PC-3 (cell line): ENCODE results near the gene ABITRAM. TPM values are rescaled to one million over a fixed set of nuclear protein-coding genes. Genes with fewer than 3 reads are reported as not detected.

Experiments used
- ATAC-seq: fragments of 200-7000 bp; cut with Tn5 transposase; 2 replicates; pipeline ENCODE4 v1.9.1; 2020; ENCODE audit warnings: mild to moderate bottlenecking, moderate library complexity
- BruUV-seq: library from RNA; stranded (reverse); fragments of 400-500 nt; replicated peaks from 2 replicates; lab custom pipeline; 2021; lab: Mats Ljungman, UMichigan
- CTCF ChIA-PET: fragments of 300-600 bp; sonication (Branson Sonifier 250); formaldehyde crosslinking; loops from one replicate; lab custom pipeline; 2022; ENCODE audit warnings: antibody characterized with exemption; lab: Charles Lee
- POLR2A ChIA-PET: fragments of 300-600 bp; sonication (Branson Sonifier 250); formaldehyde crosslinking; loops from one replicate; lab custom pipeline; 2022; ENCODE audit warnings: antibody characterized with exemption; ENCODE audit not compliant: unreplicated experiment; lab: Charles Lee
- DNase-seq: peaks from one replicate; pipeline ENCODE4 v3.0.0-alpha.2; 2015
- H2AFZ ChIP-seq: fragments of 300-600 bp; sonication (generic); 2 replicates; pipeline ENCODE4 v1.6.0; 2016; ENCODE audit warnings: antibody characterized with exemption, low read length
- H3F3A ChIP-seq: fragments of 300-600 bp; sonication (generic); one replicate; pipeline ENCODE4 v1.6.0; 2017; ENCODE audit warnings: antibody characterized with exemption, low read length, control low read depth, mild to moderate bottlenecking; ENCODE audit not compliant: unreplicated experiment
- H3K27ac ChIP-seq: fragments of 300-600 bp; sonication (generic); 2 replicates; pipeline ENCODE4 v1.5.1; 2016; ENCODE audit warnings: mild to moderate bottlenecking, low read length
- H3K27me3 ChIP-seq: fragments of 300-600 bp; sonication (generic); 2 replicates; pipeline ENCODE4 v1.6.1; 2016; ENCODE audit warnings: low read length, mixed read lengths
- H3K36me3 ChIP-seq: fragments of 300-600 bp; sonication (generic); 2 replicates; pipeline ENCODE4 v1.6.1; 2016; ENCODE audit warnings: low read depth, mixed run types, low read length, mixed read lengths
- H3K4me1 ChIP-seq: fragments of 300-600 bp; sonication (generic); 2 replicates; pipeline ENCODE4 v1.5.1; 2016; ENCODE audit warnings: low read length; ENCODE audit not compliant: insufficient read depth
- H3K4me2 ChIP-seq: fragments of 300-600 bp; sonication (generic); 2 replicates; pipeline ENCODE4 v1.6.0; 2016; ENCODE audit warnings: low read length
- H3K4me3 ChIP-seq: fragments of 300-600 bp; sonication (generic); 2 replicates; pipeline ENCODE4 v1.5.1; 2016; ENCODE audit warnings: mild to moderate bottlenecking, low read length, mixed read lengths
- H3K79me2 ChIP-seq: fragments of 300-600 bp; sonication (generic); 2 replicates; pipeline ENCODE4 v1.6.1; 2017; ENCODE audit warnings: low read length, mixed read lengths
- H3K9ac ChIP-seq: fragments of 300-600 bp; sonication (generic); 2 replicates; pipeline ENCODE4 v1.6.0; 2016; ENCODE audit warnings: mild to moderate bottlenecking, low read length
- H3K9me2 ChIP-seq: fragments of 300-600 bp; sonication (generic); replicated peaks from 2 replicates; pipeline ENCODE4 v1.6.1; 2016; ENCODE audit warnings: mixed run types, low read length, mixed read lengths
- H3K9me3 ChIP-seq: fragments of 300-600 bp; sonication (generic); 2 replicates; pipeline ENCODE4 v1.6.1; 2016; ENCODE audit warnings: low read length, mixed read lengths
- H4K20me1 ChIP-seq: fragments of 300-600 bp; sonication (generic); 2 replicates; pipeline ENCODE4 v1.6.1; 2016; ENCODE audit warnings: low read length, mixed read lengths
- EZH2 ChIP-seq: fragments of 300-600 bp; sonication (generic); IDR thresholded peaks from one replicate; pipeline ENCODE4 v1.6.1; 2017; ENCODE audit warnings: antibody characterized with exemption, mild to moderate bottlenecking, low read length; ENCODE audit not compliant: unreplicated experiment
- EZH2phosphoT487 ChIP-seq: fragments of 300-600 bp; sonication (generic); IDR thresholded peaks from 2 replicates; pipeline ENCODE4 v1.6.1; 2018; ENCODE audit warnings: mild to moderate bottlenecking, antibody characterized with exemption, low read length, borderline replicate concordance
- intact Hi-C: fragments of 100-400 bp; cut with micrococcal nuclease; formaldehyde crosslinking; loops from 2 replicates; pipeline ENCODE4 v1.9.0; 2023
- total RNA-seq: library from RNA; depleted of rRNA; stranded (reverse); fragments of >200 nt; gene quantifications from 2 replicates; pipeline ENCODE4 v1.2.3, GENCODE V29; 2014
- TF ChIP-seq, protein P1 (sequence below): fragments of 300-600 bp; sonication (generic); conservative IDR thresholded peaks from 2 replicates; pipeline ENCODE4 v1.5.1; 2017; ENCODE audit warnings: antibody characterized with exemption, low read depth, mild to moderate bottlenecking, low read length

The ABITRAM gene
- total RNA-seq, 1 experiment from 2014 or later = 7.8 TPM

DNA sequence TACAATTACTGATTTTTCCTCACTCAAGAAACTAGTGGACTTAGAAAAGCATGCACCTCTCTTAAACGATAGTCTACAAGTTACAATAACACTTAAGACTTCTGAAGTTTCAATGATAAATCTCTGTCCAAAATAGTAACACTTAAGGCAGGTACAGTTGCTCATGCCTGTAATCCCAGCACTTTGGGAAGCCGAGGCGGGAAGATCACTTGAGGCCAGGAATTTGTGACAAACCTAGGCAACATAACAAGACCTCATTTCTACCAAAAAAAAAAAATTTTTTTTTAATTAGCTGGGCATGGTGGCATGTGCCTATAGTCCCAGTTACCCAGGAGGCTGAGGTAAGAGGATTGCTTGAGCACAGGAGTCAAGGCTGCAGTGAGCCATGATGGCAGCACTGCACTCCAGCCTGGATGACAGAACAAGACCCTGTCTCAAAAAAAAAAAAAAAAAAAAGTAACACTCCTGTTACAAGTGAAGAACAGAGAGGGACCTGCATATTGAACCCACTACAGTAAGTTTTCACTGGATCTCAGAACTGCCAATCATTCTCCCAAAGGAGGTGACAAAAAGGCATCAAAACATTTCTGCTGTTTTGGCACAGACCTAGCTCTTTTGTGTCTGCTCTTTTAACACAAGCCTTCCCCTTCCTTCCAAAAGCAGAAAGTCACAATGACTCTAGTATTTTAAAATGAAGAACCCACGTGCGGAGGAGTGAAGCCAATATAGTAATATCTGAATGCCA is 3.5 kb downstream of the ABITRAM start:
- Histone ChIP-seq H3K36me3 (no peaks in the 10 kb centered on the region; the same call in none of the 2 replicates), H3F3A (no peaks in the 10 kb centered on the region), H3K4me2 (no peak overlapping the region), H2AFZ (no peak overlapping the region), H3K4me3 (no peak overlapping the region), H3K9me2 (no peaks in the 10 kb centered on the region), H3K27me3 (no peaks in the 10 kb centered on the region), H3K9ac (no peak overlapping the region), H3K79me2 (peaks cover 24% of the 10 kb centered on the region), H3K27ac (no peak overlapping the region), H4K20me1 (peaks cover 5% of the 10 kb centered on the region; the same call in 1 of the 2 replicates), H3K9me3 (no peaks in the 10 kb centered on the region), H3K4me1 (peaks cover 12% of the 10 kb centered on the region; the same call in 1 of the 2 replicates)
- CTCF ChIA-PET = no interaction called here
- intact Hi-C loops = no loop called here
- POLR2A ChIA-PET = no interaction called here
- TF ChIP-seq EZH2phosphoT487 (no peak), EZH2 (no peak)
- TF ChIP-seq, protein P1, sequence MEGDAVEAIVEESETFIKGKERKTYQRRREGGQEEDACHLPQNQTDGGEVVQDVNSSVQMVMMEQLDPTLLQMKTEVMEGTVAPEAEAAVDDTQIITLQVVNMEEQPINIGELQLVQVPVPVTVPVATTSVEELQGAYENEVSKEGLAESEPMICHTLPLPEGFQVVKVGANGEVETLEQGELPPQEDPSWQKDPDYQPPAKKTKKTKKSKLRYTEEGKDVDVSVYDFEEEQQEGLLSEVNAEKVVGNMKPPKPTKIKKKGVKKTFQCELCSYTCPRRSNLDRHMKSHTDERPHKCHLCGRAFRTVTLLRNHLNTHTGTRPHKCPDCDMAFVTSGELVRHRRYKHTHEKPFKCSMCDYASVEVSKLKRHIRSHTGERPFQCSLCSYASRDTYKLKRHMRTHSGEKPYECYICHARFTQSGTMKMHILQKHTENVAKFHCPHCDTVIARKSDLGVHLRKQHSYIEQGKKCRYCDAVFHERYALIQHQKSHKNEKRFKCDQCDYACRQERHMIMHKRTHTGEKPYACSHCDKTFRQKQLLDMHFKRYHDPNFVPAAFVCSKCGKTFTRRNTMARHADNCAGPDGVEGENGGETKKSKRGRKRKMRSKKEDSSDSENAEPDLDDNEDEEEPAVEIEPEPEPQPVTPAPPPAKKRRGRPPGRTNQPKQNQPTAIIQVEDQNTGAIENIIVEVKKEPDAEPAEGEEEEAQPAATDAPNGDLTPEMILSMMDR = no peak
- ATAC-seq (no peak), DNase-seq (no peak)
- no TSS peak for BruUV-seq

DNA sequence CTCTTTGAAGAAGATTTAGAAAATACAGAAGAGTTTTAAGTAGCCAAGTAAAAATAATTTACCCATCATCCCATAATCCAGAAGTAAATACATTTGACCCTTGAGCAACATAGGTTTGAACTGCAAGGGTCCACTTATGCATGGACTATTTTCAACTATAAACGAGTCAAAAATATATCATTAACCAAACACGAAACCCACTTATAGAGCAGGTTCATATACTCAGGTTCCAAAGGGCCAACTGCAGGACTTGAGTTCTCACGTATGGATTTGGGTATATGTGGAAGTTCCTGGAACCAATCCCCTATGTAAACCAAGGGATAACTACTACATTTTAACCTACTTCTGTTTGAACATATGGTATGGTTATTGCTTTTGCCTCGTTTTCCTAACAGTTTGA is 5.8 kb downstream of the ABITRAM start:
- no peak overlapping the region for H3K4me2 ChIP-seq
- CTCF ChIA-PET = no interaction called here
- intact Hi-C loops = no loop called here

More for the DNA sequence above, 5.8 kb downstream of the ABITRAM start:
- TF ChIP-seq EZH2 = no peak
- TF ChIP-seq EZH2phosphoT487 = no peak
- TF ChIP-seq, protein P1 = no peak
- Histone ChIP-seq H3K4me3 (no peak overlapping the region), H3K9me2 (no peaks in the 10 kb centered on the region), H3K4me1 (peaks cover 10% of the 10 kb centered on the region; the same call in 1 of the 2 replicates), H3K27ac (no peak overlapping the region), H3K36me3 (no peaks in the 10 kb centered on the region; the same call in none of the 2 replicates), H3K9ac (no peak overlapping the region), H3K9me3 (no peaks in the 10 kb centered on the region), H3K79me2 (peaks cover 8% of the 10 kb centered on the region), H2AFZ (no peak overlapping the region), H3F3A (no peaks in the 10 kb centered on the region), H3K27me3 (no peaks in the 10 kb centered on the region), H4K20me1 (no peaks in the 10 kb centered on the region)
- POLR2A ChIA-PET = no interaction called here
- DNase-seq = no peak
- no peak for ATAC-seq
- BruUV-seq = no TSS peak
